HepG2 (cell line): ENCODE data around the gene ARHGAP4. TPM values are rescaled to one million over a fixed set of nuclear protein-coding genes. Genes with fewer than 3 reads are reported as not detected.
A peak's percentile ranks its signal among the peaks of the same experiment; 100 is the strongest.

Experiments used
- ATAC-seq: fragments of 200-7000 bp; cut with Tn5 transposase; 3 replicates; pipeline ENCODE4 v1.9.1; 2020; ENCODE audit warnings: mild to moderate bottlenecking, moderate library complexity
- BruUV-seq: library from RNA; stranded (reverse); fragments of 400-500 nt; replicated peaks from 2 replicates; lab custom pipeline; 2021; lab: Mats Ljungman, UMichigan
- CTCF ChIA-PET: fragments of 300-600 bp; formaldehyde crosslinking; extraction: SDS; loops from one replicate; lab custom pipeline; 2021; ENCODE audit warnings: low total read pairs, inconsistent platforms, low intra/inter-chr PET ratio; lab: Yijun Ruan, JAX
- POLR2A ChIA-PET: fragments of 350-600 bp; sonication (Branson Sonifier 250); formaldehyde crosslinking; loops from one replicate; lab custom pipeline; 2020; ENCODE audit warnings: antibody characterized with exemption, inconsistent platforms; lab: Yijun Ruan, JAX
- DNase-seq: peaks from one replicate; pipeline ENCODE4 v3.0.0-alpha.2; 2015; ENCODE audit warnings: low spot score
- FAIRE-seq: peaks from 3 replicates; lab custom pipeline; 2011; peaks lifted over from hg19 to GRCh38; lab: Jason Lieb, UNC
- H2AFZ ChIP-seq: one replicate; pipeline ENCODE4 v1.6.1; 2011; ENCODE audit warnings: low read length, inconsistent platforms
- H3K27ac ChIP-seq: fragments of 300-600 bp; 3 replicates; pipeline ENCODE4 v1.8.0; 2011; ENCODE audit warnings: mixed run types, mild to moderate bottlenecking, mixed read lengths, low read length, inconsistent platforms; ENCODE audit not compliant: insufficient read depth; ENCODE audit errors: extremely low read length
- H3K27me3 ChIP-seq, 2 experiments: fragments of 200-600 bp in 1 of 2; 2 replicates in 1 of 2; 3 replicates in 1 of 2; pipeline versions ENCODE4 v1.6.0 to v1.8.0; 2011; ENCODE audit warnings: low read length in 2 of 2, mild to moderate bottlenecking in 2 of 2, moderate library complexity in 2 of 2, inconsistent platforms in 1 of 2; ENCODE audit not compliant: insufficient read depth in 2 of 2, control insufficient read depth in 1 of 2
- H3K36me3 ChIP-seq, 2 experiments: fragments of 200-600 bp in 1 of 2; replicated peaks in 1 of 2; 2 replicates in 1 of 2; 3 replicates in 1 of 2; pipeline versions ENCODE4 v1.5.1 to v1.8.0; 2011; ENCODE audit warnings: low read length in 2 of 2, inconsistent platforms in 1 of 2; ENCODE audit not compliant: insufficient read depth in 2 of 2, control insufficient read depth in 1 of 2
- H3K4me1 ChIP-seq: 2 replicates; pipeline ENCODE4 v1.5.1; 2012; ENCODE audit warnings: low read length, inconsistent platforms; ENCODE audit not compliant: insufficient read depth
- H3K4me2 ChIP-seq: 2 replicates; pipeline ENCODE4 v1.6.0; 2011; ENCODE audit warnings: low read depth, low read length, inconsistent platforms
- H3K4me3 ChIP-seq, 3 experiments: fragments of 200-600 bp in 1 of 3; sonication (generic), shearing (Covaris generic) in 1 of 3; replicated peaks in 1 of 3; 2 replicates each; pipeline ENCODE4 v1.5.1; 2011 to 2016; ENCODE audit warnings: low read length in 3 of 3, inconsistent platforms in 2 of 3, low read depth in 2 of 3, mild to moderate bottlenecking in 2 of 3, control low read depth in 1 of 3, mixed read lengths in 1 of 3; ENCODE audit not compliant: insufficient read depth in 1 of 3
- H3K79me2 ChIP-seq: one replicate; pipeline ENCODE4 v1.6.1; 2011; ENCODE audit warnings: low read length, inconsistent platforms; ENCODE audit not compliant: insufficient read depth
- H3K9ac ChIP-seq: 2 replicates; pipeline ENCODE4 v1.6.0; 2011; ENCODE audit warnings: mild to moderate bottlenecking, low read depth, low read length, inconsistent platforms; ENCODE audit not compliant: insufficient read depth
- H3K9me3 ChIP-seq: 2 replicates; pipeline ENCODE4 v1.5.1; 2012; ENCODE audit warnings: mild to moderate bottlenecking, low read length
- H4K20me1 ChIP-seq: 2 replicates; pipeline ENCODE4 v1.6.0; 2011; ENCODE audit warnings: inconsistent platforms, mild to moderate bottlenecking, low read length, moderate library complexity; ENCODE audit not compliant: insufficient read depth
- AGO2 ChIP-seq: fragments of 200-400 bp; formaldehyde crosslinking; optimal IDR thresholded peaks from 2 replicates; pipeline ENCODE3; 2017; ENCODE audit warnings: mild to moderate bottlenecking, low read depth, low read length, moderate library complexity
- CENPT ChIP-seq: sonication (generic); formaldehyde crosslinking; IDR thresholded peaks from 2 replicates; pipeline ENCODE4 v1.8.0; 2022; ENCODE audit warnings: low read depth, mild to moderate bottlenecking, moderate library complexity, missing genetic modification reagents
- CTCF ChIP-seq: sonication (generic); formaldehyde crosslinking; IDR thresholded peaks from 2 replicates; pipeline ENCODE4 v1.5.0; 2020; ENCODE audit warnings: mild to moderate bottlenecking, missing genetic modification reagents, moderate library complexity
- HNRNPL ChIP-seq: fragments of 200-400 bp; formaldehyde crosslinking; IDR thresholded peaks from 2 replicates; pipeline ENCODE4 v1.6.1; 2017; ENCODE audit warnings: mild to moderate bottlenecking, low read depth, low read length
- PHB2 ChIP-seq: fragments of 450-650 bp; IDR thresholded peaks from 2 replicates; pipeline ENCODE4 v1.6.1; 2018; ENCODE audit not compliant: partially characterized antibody
- RAD21 ChIP-seq: fragments of 450-650 bp; formaldehyde crosslinking; IDR thresholded peaks from 2 replicates; pipeline ENCODE4 v1.5.0; 2020; ENCODE audit warnings: mild to moderate bottlenecking
- WGBS: methylation state at CpG from one replicate; pipeline ENCODE4 v1.1.6; 2017; ENCODE audit warnings: low lambda C conversion rate; 5-methylcytosine and 5-hydroxymethylcytosine counted together
- in situ Hi-C: cut with HindIII; loops from 2 replicates; pipeline ENCODE4 v1.10.0; 2017; ENCODE audit warnings: low pct_unique_long_range_greater_than_20kb; ENCODE audit not compliant: extremely low pct_ligation_motif_present
- intact Hi-C: fragments of 100-400 bp; cut with micrococcal nuclease; formaldehyde crosslinking; loops from one replicate; pipeline ENCODE4 v1.10.0; 2022; ENCODE audit not compliant: unreplicated experiment
- polyA plus RNA-seq, 8 experiments: library from polyadenylated mRNA; depleted of rRNA in 3 of 8; stranded (reverse) in 7 of 8; unstranded in 1 of 8; fragments of >200 nt; fragmentation: Illumina TruSeq in 4 of 8; extraction: Trizol in 4 of 8; gene quantifications; 2 replicates each; pipeline versions ENCODE4 v1.2.1 to v1.2.3, GENCODE V29; 2011 to 2016; ENCODE audit warnings: low read depth in 4 of 8, missing spikeins in 1 of 8, mixed read lengths in 1 of 8; ENCODE audit not compliant: insufficient read depth in 1 of 8
- total RNA-seq, 5 experiments: library from RNA; depleted of rRNA; stranded (reverse); fragments of >200 nt; fragmentation: Illumina TruSeq; extraction: Trizol; gene quantifications; 2 replicates each; pipeline ENCODE4 v1.2.3, GENCODE V29; 2016; ENCODE audit warnings: low read depth in 1 of 5
- TF ChIP-seq, protein P1 (sequence below): sonication (generic); formaldehyde crosslinking; IDR thresholded peaks from 2 replicates; pipeline ENCODE4 v1.5.1; 2020; ENCODE audit warnings: mild to moderate bottlenecking, missing genetic modification reagents, moderate library complexity

ARHGAP4 gene
- total and polyA plus RNA-seq, 2 of the 13 experiments (the other 11 are each of a cell fraction or from before 2014, with no cell fraction given) = 0.57 to 0.64 TPM

GRCh38 chrX:153969125-153969903 lies 43.2 kb upstream of the ARHGAP4 start:
- Histone ChIP-seq H3K9ac (peak overlapping the region; percentile 67), H3K27ac (no peak overlapping the region), H3K9me3 (no peaks in the 10 kb centered on the region), H4K20me1 (peaks cover 45% of the 10 kb centered on the region), H3K27me3 (no peaks in the 10 kb centered on the region; a peak in 1 of 5 replicates), H2AFZ (no peak overlapping the region), H3K79me2 (peaks cover 71% of the 10 kb centered on the region), H3K36me3 (peaks cover 3 to 19% of the 10 kb centered on the region in 2 experiments; a peak in 4 of 5 replicates), H3K4me2 (peak overlapping the region; percentile 88), H3K4me3 (peak overlapping the region; percentile 50 to 90 (median 89)), H3K4me1 (peaks cover 48% of the 10 kb centered on the region)
- DNase-seq (no peak), ATAC-seq (0 out of 3 replicates have a peak, but pooled peaks have one; percentile 3), FAIRE-seq (no peak)
- intact Hi-C loops (no loop called here), in situ Hi-C loops (no loop called here)
- ChIA-PET CTCF (no interaction called here), POLR2A (interaction anchor here (1.3 to 6.3 kb wide), 6 partner anchors 22 to 44 kb away, joined by 4 to 54 read pairs (median 10); no protein-coding TSS in a partner anchor)
- WGBS = 0% methylated on average over 1 of the region's 25 CpGs
- no TSS peak for BruUV-seq
- TF ChIP-seq CENPT (CRISPR knock-in tag) (no peak), AGO2 (peak; percentile 57), PHB2 (no peak), CTCF (CRISPR knock-in tag) (0 out of 2 replicates have a peak, but pooled peaks have one; percentile 7), RAD21 (CRISPR knock-in tag) (peak; percentile 6; the same call in 1 of the 2 replicates), HNRNPL (0 out of 2 replicates have a peak, but pooled peaks have one; percentile 41)
- TF ChIP-seq, protein P1, sequence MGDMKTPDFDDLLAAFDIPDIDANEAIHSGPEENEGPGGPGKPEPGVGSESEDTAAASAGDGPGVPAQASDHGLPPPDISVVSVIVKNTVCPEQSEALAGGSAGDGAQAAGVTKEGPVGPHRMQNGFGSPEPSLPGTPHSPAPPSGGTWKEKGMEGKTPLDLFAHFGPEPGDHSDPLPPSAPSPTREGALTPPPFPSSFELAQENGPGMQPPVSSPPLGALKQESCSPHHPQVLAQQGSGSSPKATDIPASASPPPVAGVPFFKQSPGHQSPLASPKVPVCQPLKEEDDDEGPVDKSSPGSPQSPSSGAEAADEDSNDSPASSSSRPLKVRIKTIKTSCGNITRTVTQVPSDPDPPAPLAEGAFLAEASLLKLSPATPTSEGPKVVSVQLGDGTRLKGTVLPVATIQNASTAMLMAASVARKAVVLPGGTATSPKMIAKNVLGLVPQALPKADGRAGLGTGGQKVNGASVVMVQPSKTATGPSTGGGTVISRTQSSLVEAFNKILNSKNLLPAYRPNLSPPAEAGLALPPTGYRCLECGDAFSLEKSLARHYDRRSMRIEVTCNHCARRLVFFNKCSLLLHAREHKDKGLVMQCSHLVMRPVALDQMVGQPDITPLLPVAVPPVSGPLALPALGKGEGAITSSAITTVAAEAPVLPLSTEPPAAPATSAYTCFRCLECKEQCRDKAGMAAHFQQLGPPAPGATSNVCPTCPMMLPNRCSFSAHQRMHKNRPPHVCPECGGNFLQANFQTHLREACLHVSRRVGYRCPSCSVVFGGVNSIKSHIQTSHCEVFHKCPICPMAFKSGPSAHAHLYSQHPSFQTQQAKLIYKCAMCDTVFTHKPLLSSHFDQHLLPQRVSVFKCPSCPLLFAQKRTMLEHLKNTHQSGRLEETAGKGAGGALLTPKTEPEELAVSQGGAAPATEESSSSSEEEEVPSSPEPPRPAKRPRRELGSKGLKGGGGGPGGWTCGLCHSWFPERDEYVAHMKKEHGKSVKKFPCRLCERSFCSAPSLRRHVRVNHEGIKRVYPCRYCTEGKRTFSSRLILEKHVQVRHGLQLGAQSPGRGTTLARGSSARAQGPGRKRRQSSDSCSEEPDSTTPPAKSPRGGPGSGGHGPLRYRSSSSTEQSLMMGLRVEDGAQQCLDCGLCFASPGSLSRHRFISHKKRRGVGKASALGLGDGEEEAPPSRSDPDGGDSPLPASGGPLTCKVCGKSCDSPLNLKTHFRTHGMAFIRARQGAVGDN = peak; percentile 34; the same call in 1 of the 2 replicates
